Stimulated activated CD8-positive, alpha-beta memory T cell treated with anti-CD3 and anti-CD28 coated beads, Interleukin-7, amount 100 ng/mL, for 24 hours (primary cell): Measurements from ENCODE around the gene SMAD6.

Experiments
- DNase-seq: peaks from one replicate; pipeline ENCODE4 v3.0.0-alpha.2; 2020; ENCODE audit warnings: low read depth

The SMAD6 gene

DNA sequence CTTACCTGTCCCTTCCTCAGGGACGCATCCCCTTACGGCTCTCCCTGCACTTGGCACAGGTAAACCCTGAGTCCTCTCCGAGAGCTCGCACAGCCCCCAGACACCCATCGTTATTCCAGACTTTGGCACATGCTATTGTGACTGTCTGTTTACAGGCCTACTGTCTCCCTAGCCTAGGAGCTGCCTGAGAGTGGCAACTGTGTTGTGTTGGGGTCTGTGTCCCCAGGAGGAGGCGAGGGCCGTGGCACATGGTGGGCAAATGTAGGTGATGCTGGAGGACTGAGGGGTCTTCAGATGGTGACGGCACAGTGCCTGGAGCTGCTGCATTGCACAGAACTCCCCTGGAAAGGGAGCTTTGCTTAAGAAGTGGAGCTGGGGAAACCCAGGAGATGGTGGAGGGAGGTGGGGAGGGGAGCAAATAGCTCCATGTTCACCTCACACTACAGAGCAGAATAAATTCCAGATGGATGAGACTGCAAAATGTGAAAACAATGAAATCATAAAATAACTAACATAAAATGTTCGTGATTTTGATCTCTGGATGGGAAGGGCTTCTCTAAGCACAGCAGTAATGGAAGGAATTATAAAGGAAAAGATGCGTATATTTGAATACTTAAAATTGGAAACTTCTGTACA is 96.5 kb downstream of the SMAD6 start:
- no peak for DNase-seq

GRCh38 chr15:66799242-66799641 is 97.2 kb downstream of the SMAD6 start:
- no peak for DNase-seq

GRCh38 chr15:66800584-66801235 is 98.7 kb downstream of the SMAD6 start:
- no peak for DNase-seq

DNA sequence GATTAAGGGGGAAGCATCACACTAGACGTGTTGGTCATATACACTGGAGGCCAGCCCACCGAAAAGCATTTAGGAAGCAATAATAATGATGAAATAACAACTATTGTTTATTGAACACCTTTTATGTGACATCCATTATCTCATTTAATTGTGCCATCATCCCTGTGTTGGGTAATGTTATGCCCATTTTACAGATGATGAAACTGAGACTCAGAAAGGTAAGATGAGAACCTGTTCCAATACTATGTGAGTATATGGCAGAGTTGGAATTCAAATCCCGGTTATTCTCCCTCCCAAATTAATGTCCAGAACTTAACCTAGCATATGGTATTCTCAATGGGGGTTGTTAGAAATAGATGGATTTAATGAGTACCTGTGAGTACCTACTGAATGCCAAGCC is 99.2 kb downstream of the SMAD6 start:
- DNase-seq: no peak

DNA sequence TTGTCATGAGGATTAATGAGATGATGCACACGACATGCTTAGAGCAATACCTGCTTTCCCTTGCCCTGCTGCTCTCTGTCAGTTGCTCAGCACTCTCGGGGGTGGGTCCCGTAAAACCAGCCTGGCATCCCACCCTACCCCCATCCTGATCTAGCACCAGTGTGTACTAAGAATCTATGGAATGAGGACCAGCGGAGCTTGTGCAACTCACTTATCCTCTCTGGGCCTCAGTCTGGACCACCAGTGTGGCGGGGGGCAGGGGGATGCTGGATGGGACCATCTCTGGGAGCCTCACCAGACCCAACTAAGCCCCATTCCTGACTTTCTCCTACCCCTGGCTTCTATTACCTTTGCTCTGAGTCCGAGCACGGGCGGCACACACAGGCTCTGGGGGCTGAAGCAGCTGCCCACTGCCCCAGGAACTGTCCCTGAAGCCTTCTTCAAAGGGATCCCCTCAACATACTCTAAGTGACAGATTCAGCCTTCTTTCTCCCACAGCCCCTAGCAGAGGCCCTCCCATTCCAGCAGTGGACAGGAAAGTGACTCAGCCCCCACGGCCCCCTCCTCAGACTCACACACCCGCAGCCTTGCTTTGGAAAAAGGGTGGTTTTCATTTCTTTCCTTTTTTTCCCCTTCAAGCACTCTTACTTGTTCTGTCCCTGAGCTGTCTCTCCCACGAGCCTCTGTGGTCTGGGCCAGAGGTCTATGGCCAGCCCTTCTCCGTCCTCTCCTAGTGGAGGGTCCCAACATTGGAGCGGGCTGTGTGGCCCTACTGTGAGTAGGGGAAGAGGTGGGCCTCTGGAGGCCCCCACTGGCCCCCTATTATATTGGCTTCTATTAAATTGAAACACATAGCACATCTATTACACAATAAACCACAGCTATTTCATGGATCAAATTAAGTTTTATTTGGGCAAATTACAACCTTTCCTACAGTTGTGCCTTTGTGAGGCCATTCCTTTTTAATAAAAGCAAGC is 100.3 kb downstream of the SMAD6 start:
- no peak for DNase-seq

DNA sequence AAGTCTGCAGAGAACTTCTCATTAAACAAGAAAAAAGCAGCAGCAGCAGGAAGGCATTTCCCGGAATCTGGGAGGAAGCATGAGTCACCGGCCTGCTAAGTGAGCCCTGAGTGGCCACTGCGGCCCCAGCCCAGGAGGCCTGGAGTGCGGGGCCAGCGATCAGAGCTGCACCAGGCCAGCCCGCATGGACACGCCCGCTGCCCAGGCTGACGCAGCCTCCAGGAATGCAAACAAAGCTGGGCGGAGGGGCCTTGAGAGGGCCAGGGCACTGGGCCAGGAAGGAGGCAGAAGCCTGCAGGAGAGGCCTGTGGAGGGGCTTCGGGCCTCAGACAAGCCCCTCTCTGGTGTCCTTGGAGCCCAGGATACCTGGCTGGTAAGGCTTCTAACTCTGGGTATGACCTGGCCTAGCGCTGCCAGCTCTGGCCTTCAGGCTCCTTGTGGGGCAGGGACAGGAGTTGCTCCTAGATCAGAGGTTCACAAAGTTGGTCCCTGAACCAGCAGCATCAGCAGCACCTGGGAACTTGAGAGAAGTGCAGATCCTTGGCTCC is 101.2 kb downstream of the SMAD6 start:
- DNase-seq: no peak

GRCh38 chr15:66803749-66804148 is 101.7 kb downstream of the SMAD6 start:
- no peak for DNase-seq

- DNase-seq: no peak
Measured at GRCh38 chr15:66805202-66805885, 103.3 kb downstream of the SMAD6 start.

DNA sequence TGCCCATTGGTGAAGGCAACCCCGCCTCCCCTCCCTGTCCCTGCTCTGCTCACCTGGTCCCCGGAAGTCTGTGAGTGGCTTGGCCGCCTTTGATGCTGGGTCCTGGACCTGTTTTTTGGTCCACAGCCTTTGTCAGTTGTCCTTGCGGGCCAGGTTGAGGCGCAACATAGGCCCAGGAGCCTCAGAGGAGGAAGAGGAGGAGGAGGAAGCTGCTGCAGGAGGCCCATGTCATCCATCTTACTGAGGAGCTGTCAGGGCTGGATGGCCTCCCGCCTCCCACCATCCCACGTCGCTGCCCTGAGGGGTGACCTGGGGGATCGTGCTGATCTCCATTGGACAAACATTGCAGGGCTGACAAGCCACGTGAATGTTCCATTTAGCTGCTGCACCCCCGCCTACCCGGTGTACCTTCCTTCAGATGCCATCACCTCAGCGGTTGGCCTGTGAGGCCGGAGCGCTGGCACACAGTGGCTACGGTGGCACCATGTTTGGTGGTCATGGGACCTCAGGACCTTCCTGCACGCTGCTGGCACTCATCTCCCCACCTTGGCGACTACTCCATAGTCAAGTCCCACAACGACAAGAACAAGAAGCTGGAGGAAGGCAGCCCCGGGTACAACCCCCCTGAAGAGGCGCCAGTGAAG is 106.3 kb downstream of the SMAD6 start:
- no peak for DNase-seq

- no peak for DNase-seq
Measured at GRCh38 chr15:66809664-66810063, 107.6 kb downstream of the SMAD6 start.

DNA sequence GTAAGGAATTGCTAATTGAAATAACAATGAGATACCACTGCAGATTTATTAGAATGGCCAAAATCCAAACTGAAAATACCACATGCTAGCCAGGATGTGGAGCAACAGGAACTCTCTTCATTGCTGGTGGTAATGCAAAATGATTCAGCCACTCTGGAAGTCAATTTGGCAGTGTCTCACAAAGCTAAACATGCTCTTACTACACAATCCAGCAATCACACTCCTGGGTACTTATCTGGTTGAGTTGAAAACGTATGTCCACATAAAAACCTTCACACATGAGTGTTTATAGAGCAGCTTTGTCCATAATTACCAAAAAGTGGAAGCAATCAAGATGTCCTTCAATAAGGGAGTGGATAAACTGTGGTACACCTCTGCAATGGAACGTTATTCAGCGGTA is 113.3 kb downstream of the SMAD6 start:
- DNase-seq: no peak

- no peak for DNase-seq
Measured at GRCh38 chr15:66816201-66816600, 114.2 kb downstream of the SMAD6 start.

DNA sequence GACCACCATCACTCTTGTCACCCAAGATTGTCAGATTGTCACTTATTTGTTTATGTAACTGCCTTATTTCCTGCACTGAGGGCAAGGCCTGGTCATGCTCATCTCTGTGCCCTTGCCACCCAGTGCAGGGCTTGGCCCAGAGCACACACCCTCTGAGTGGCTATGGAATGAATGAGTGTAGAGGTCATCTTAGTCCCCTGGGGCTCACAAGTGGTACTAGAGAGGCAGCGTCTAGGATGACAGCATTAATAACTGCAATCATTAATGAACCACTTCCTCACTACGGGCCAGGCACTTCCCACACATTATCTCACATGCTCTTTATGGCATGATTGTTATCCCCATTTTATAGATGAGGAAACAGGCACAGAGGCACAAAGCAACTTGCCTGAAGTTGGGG is 117.0 kb downstream of the SMAD6 start:
- DNase-seq: no peak

GRCh38 chr15:66820481-66821176 is 118.6 kb downstream of the SMAD6 start:
- no peak for DNase-seq

DNA sequence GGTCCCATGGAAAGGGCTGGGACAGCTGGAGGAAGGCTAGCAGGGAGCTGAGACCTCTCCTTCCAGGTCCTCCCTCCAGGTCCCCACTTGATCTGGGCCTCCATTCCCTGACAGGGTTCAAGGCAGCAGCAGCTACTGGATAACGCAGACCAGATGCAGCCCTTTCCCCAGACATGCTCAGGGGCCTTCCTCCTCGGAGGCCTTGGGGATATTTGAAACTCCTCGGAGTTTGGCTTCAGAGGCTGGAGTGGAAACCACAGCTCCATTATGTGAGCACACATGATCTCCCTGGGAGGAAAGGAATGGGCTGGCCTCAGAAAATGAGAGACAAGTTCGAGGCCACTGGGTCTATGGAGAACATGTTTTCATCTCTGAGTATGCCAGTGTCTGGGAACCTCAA is 119.3 kb downstream of the SMAD6 start:
- no peak for DNase-seq

GRCh38 chr15:66822114-66822513 is 120.1 kb downstream of the SMAD6 start:
- no peak for DNase-seq

DNA sequence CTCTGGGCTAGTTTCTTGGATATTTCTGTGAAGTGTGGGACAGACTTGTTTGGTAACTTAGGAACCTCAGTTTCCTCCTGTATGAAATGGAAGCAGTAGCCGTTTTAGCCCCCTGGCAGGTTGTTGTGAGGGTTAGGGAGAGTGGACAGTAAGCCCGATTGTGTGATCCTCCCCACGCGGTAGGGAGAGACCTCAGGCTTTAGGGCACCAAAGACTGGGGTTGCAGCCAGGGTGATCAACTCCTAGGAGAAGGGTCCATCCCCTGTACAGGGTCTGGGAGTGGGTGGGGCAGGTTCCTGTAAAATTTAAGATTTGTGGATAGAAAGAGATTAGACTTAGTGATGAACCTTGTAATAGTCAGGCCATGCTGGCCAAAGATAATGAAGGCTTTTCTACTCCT is 120.5 kb downstream of the SMAD6 start:
- no peak for DNase-seq

GRCh38 chr15:66823601-66824000 is 121.6 kb downstream of the SMAD6 start:
- DNase-seq: no peak

GRCh38 chr15:66824424-66824823 is 122.4 kb downstream of the SMAD6 start:
- DNase-seq: no peak

DNA sequence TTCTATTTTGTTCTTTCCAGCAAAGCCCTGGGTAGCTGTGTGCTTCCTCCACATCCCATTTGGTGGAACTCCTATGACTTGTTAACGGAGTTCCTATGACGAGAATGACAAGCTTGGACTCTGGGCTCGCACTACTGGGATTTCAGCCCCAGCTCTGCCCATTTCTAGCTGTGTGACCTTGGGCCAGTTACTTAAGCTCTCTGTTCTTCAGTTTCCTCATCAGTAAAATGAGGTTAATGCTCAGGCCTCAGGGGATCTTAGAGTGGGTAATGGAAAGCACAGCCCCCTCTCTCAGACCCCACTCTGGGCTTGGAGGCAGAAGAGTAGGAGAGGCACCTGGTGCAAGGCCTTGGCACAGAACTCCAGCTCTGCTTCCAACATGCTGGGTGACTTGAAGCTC is 123.1 kb downstream of the SMAD6 start:
- DNase-seq: no peak

- DNase-seq: no peak
Measured at GRCh38 chr15:66825731-66826130, 123.7 kb downstream of the SMAD6 start.
